ENCODE data around the gene NDUFS7. TPM values are rescaled to one million over a fixed set of nuclear protein-coding genes. Genes with fewer than 3 reads are reported as not detected.
"Not testable (repeated sequence)": the region's sequence is repeated elsewhere in the genome, so short reads cannot be mapped to it uniquely, and the experiment has no call there.

NDUFS7 gene
- total RNA-seq, 1 experiment from 2014 or later = 83.4 TPM

DNA sequence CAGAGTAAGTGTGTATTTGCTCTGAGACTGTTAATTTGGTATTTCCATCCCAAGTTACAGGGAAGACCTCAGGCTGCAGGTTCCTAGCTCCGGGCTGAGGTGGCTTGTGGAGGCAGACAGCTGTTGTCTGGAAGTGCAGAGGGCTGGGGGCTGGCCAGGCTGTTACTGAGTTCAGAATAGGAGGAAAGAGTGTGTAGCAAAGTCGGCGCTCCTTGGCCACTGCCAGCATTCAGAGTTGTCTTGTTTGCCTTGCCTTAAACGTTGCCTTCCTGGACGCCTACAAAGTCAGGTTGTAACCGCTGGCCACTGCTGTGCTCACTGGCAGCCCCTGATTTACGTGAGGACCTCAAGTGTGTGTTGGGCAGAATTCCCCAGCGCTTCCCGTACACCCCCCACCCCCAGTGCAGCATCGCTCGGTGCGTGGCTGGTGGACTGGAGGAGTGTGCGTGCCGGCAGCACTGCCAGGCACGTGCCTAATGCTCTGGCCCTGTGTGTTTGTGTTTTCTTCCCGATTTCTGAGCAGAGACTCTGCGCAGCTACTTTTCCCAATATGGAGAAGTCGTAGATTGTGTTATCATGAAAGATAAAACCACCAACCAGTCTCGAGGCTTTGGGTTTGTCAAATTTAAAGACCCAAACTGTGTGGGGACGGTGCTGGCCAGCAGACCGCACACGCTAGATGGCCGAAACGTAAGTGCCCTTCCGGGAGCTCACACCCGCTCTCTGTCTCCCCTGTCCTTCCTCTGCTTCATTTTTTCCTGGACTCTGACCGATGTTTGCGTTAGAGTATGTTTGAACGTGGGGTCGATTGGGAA is 34.2 kb downstream of the NDUFS7 start:
- no peaks in the 10 kb centered on the region for H3K9me3 ChIP-seq (replicated peaks)
- no peaks in the 10 kb centered on the region for H3K27me3 ChIP-seq (replicated peaks)
- no peak overlapping the region for H3K27ac ChIP-seq
- peaks cover 86% of the 10 kb centered on the region for H3K36me3 ChIP-seq
- H3K4me3 ChIP-seq = no peak overlapping the region
- DNase-seq (ENCODE audit: low read depth in 1 of 2, low spot score in 2 of 2) = no peak
- no peaks in the 10 kb centered on the region for H3K4me1 ChIP-seq (replicated peaks)

DNA sequence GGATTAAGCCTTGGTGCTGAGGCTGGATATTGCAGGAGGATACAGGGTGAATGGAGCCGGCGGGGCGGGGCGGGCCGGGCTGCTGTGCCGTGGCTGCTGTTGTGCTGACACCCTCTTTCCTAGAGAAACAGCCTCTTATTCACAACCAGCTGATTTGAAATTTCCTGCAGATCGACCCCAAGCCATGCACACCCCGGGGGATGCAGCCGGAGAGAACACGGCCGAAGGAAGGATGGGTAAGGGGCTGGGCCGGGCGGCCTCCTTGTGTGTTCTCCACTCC is 34.7 kb downstream of the NDUFS7 start:
- Histone ChIP-seq H3K36me3 (peaks cover 86% of the 10 kb centered on the region), H3K4me3 (no peak overlapping the region), H3K27me3 (replicated peaks) (no peaks in the 10 kb centered on the region), H3K4me1 (replicated peaks) (no peaks in the 10 kb centered on the region), H3K27ac (no peak overlapping the region), H3K9me3 (replicated peaks) (no peaks in the 10 kb centered on the region; the same call in 1 of the 2 replicates)
- DNase-seq (ENCODE audit: low read depth in 1 of 2, low spot score in 2 of 2) = no peak

DNA sequence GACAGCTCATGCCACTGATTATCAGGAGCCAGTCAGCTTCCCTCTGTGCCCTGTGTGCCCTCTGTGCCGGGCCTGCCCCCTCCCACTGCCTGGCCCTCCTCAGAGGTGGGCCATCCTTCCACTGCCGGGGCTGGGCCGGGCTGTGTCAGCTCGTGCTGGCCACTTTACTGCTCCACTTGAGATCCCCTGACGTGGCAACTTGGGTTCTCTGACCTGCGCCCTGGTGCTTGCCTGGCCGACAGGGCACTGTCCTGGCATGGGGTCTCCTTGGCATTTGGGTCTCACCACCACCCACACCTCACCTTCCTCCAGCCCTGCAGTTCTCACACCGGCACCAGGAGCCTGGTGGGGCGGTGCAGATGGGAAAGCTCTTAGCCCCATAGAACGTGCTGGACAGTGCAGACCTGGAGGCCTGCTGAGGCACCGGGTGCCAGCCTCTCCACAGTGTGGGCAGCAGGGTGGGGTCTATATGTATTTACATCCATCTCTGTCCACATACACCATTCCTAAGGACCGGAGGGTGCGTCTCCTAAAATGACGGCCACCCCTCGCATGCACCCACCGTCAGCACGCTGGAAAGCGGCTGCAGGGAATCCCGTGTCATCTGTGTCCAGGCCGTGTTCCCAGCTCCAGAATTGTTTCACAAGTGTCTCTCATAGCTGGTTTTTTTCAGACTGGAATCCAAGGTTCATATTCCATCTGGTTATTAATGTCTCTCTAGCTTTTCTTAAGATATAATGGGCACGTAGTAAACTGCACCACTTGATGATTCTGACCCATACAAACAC is 35.4 kb downstream of the NDUFS7 start:
- Histone ChIP-seq H3K36me3 (peaks cover 84% of the 10 kb centered on the region), H3K27me3 (replicated peaks) (no peaks in the 10 kb centered on the region), H3K27ac (no peak overlapping the region), H3K9me3 (replicated peaks) (no peaks in the 10 kb centered on the region; the same call in 1 of the 2 replicates), H3K4me1 (replicated peaks) (no peaks in the 10 kb centered on the region), H3K4me3 (no peak overlapping the region)
- DNase-seq (ENCODE audit: low read depth in 1 of 2, low spot score in 2 of 2) = no peak

DNA sequence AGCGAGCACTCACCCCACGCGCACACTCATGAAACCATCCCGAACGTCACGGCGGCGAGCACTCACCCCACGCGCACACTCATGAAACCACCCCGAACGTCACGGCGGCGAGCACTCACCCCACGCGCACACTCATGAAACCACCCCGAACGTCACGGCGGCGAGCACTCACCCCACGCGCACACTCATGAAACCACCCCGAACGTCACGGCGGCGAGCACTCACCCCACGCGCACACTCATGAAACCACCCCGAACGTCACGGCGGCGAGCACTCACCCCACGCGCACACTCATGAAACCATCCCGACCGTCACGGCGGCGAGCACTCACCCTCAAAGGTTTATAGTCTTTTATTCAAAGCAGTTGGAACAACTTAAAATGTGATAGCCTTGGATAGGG is 36.4 kb downstream of the NDUFS7 start:
- not testable (repeated sequence) for H3K27ac ChIP-seq; H3K4me3 ChIP-seq; H3K27me3 ChIP-seq (replicated peaks); DNase-seq (ENCODE audit: low read depth in 1 of 2, low spot score in 2 of 2); H3K9me3 ChIP-seq (replicated peaks); H3K4me1 ChIP-seq (replicated peaks)
- H3K36me3 ChIP-seq = peaks cover 85% of the 10 kb centered on the region

DNA sequence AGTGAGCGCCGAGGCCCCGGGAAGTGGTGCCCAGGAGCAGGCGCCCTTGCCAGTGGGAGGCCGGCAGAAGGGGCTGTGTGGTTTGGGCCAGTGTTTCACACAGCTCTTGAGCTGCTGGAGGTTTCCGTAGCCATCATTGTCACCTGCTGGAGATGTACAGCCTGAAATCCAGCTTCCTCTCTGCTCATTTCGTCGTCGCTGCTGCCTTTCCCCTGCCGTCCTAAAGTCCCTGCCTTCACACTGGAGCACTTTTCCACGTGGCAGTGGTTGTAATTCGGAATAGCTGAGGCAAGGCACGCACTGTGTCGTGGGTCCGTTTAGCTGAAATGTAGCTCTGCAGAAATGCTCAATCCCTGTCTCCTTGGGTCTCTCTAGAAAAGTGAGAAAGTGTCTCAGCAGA is 36.9 kb downstream of the NDUFS7 start:
- peaks cover 88% of the 10 kb centered on the region for H3K36me3 ChIP-seq

DNA sequence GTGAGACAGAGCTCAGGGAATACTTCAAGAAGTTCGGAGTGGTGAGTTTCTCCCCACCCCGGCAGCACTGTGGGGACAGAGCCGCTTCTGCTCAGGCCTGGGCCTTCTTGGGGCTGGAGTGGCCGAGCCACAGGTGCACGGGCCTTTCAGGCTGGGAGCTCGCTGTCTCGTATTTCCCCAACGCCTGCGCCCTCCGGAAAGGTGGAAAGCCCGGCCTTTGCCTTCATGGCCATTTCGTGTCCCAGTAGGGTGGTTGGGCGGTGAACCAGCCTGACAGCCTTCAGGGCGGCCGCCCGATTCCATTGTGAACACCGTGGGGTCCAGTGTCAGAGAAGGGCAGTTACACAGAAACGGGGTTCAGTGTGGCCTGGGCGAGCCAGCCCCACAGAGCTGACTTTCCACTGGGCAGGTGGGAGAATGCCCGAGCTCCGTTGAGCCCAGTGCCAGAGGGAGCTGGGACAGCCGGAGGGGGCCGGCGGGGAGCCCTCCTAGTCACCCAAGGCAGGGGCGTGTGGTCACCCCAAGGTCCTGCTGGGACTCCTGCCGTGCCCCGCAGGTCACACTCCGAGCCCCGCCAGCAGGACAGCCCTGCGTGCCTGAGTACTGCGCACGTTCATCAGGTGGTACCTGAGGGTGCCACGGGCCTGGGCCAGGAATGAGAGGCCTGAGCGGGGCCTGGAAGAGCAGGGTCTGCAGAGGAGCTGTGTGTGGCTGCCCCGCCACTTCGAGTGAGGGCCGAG is 37.7 kb downstream of the NDUFS7 start:
- no peak overlapping the region for H3K27ac ChIP-seq
- H3K27me3 ChIP-seq (replicated peaks) = no peaks in the 10 kb centered on the region
- H3K4me3 ChIP-seq = no peak overlapping the region
- no peaks in the 10 kb centered on the region for H3K4me1 ChIP-seq (replicated peaks)
- no peaks in the 10 kb centered on the region; the same call in 1 of the 2 replicates for H3K9me3 ChIP-seq (replicated peaks)
- H3K36me3 ChIP-seq = peaks cover 88% of the 10 kb centered on the region
- no peak for DNase-seq (ENCODE audit: low read depth in 1 of 2, low spot score in 2 of 2)

More for the DNA sequence above, 36.9 kb downstream of the NDUFS7 start:
- Histone ChIP-seq H3K4me3 (no peak overlapping the region), H3K9me3 (replicated peaks) (no peaks in the 10 kb centered on the region; the same call in 1 of the 2 replicates), H3K4me1 (replicated peaks) (no peaks in the 10 kb centered on the region), H3K27ac (no peak overlapping the region), H3K27me3 (replicated peaks) (no peaks in the 10 kb centered on the region)
- DNase-seq (ENCODE audit: low read depth in 1 of 2, low spot score in 2 of 2) = no peak

DNA sequence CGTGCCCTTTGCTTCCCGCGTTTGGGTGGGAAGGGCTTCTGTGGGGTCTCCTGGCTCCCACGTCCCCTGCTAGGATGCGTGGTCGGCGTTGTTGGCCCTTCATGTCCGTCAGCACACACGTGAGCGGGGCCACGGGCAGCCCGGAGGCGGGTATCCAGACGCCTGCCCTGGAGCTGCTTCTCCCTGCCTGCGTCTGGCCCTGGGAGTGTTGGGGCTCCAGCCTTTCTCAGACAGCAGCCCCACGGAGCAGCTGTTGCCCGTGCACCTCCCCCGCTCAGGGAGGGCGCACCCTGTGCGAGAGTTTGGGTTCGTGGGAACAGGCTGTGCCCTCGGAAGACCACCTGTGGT is 38.2 kb downstream of the NDUFS7 start:
- peaks cover 88% of the 10 kb centered on the region for H3K36me3 ChIP-seq
- no peak overlapping the region for H3K4me3 ChIP-seq
- H3K9me3 ChIP-seq (replicated peaks) = no peaks in the 10 kb centered on the region; the same call in 1 of the 2 replicates

DNA sequence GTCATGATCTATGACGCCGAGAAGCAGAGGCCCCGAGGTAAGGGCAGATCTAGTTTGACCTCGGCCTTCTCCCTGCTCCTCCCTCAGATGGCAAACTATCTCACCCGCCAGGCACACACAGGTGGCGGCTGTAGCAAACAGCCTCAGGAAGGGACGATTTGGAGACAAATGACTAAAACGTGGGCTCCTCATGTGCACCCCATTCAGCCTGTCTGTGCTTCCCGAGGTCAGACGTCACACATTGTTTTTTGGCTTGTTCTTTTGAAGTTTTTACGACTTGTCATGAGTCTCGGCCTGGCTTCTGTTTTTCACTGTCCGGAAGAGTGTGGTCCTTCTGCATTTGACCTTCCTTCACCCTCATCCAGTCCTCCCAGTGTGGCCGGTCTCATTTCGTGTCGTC is 38.7 kb downstream of the NDUFS7 start:
- H3K36me3 ChIP-seq = peaks cover 88% of the 10 kb centered on the region

More for the DNA sequence above, 38.2 kb downstream of the NDUFS7 start:
- Histone ChIP-seq H3K4me1 (replicated peaks) (no peaks in the 10 kb centered on the region), H3K27me3 (replicated peaks) (no peaks in the 10 kb centered on the region), H3K27ac (no peak overlapping the region)
- DNase-seq (ENCODE audit: low read depth in 1 of 2, low spot score in 2 of 2) = no peak

DNA sequence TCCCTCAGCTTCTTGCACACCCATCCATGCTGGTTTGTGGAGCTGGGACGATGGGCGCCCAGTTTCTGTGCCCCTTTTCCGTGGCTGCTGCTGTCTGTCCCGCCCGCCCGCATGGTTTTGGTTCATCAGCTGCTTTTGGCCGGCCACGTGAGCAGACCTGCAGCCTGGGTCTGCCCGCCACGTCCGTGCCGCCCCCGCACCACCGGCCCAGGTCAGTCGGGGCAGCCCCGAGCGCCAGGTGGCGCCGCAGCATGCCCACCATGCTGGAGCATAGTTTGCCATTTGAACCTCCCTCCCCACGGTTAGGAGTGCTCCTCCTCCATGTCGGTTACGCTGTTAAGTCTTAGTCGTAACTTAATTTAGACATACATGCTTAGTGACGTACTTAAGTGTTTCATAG is 39.2 kb downstream of the NDUFS7 start:
- H3K4me3 ChIP-seq = no peak overlapping the region
- H3K27me3 ChIP-seq (replicated peaks) = no peaks in the 10 kb centered on the region
- H3K36me3 ChIP-seq = peaks cover 86% of the 10 kb centered on the region
- no peaks in the 10 kb centered on the region; the same call in 1 of the 2 replicates for H3K9me3 ChIP-seq (replicated peaks)
- no peaks in the 10 kb centered on the region for H3K4me1 ChIP-seq (replicated peaks)
- H3K27ac ChIP-seq = no peak overlapping the region
- no peak for DNase-seq (ENCODE audit: low read depth in 1 of 2, low spot score in 2 of 2)

More for the DNA sequence above, 38.7 kb downstream of the NDUFS7 start:
- Histone ChIP-seq H3K4me3 (no peak overlapping the region), H3K27me3 (replicated peaks) (no peaks in the 10 kb centered on the region), H3K9me3 (replicated peaks) (no peaks in the 10 kb centered on the region; the same call in 1 of the 2 replicates), H3K4me1 (replicated peaks) (no peaks in the 10 kb centered on the region), H3K27ac (no peak overlapping the region)
- DNase-seq (ENCODE audit: low read depth in 1 of 2, low spot score in 2 of 2) = no peak

DNA sequence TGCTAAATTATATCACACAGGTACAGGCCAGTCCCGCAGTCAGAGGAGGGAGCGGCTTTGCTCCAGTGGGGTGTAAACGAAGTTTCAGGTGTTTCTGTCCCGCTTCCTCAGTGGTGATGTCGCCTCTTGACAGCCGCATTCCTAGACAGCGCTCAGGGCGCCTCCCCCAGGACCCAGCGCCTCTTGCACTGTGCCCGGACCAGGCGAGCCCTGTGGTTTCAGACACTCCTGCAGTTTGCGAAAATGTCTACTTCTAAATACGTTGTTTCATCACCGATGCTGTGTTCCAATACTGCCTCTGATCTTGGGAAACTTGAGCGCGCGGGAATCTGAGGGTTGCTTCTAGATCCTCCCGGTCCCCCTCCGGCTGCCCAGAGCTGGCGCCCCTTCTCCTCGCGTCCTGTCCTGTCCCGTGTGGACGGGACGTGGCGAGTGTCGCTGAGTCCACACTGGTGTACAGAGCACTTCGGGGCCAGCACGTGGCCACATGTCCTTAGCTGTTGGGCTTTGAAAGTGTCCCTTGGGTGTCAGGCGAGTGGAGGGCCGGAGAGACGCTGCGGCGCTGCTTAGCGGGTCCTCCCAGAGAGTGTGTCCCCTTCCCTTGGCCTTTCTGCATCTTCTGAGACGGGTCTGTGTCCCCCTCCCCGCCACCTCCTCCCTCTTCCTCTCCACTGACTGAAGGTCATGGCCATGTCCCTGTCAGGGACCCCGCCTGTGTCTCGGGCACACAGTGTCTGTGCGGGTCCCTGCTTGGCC is 39.9 kb downstream of the NDUFS7 start:
- Histone ChIP-seq H3K9me3 (replicated peaks) (no peaks in the 10 kb centered on the region; the same call in 1 of the 2 replicates), H3K4me3 (no peak overlapping the region), H3K36me3 (peaks cover 85% of the 10 kb centered on the region), H3K4me1 (replicated peaks) (no peaks in the 10 kb centered on the region), H3K27ac (no peak overlapping the region), H3K27me3 (replicated peaks) (no peaks in the 10 kb centered on the region)
- no peak for DNase-seq (ENCODE audit: low read depth in 1 of 2, low spot score in 2 of 2)

DNA sequence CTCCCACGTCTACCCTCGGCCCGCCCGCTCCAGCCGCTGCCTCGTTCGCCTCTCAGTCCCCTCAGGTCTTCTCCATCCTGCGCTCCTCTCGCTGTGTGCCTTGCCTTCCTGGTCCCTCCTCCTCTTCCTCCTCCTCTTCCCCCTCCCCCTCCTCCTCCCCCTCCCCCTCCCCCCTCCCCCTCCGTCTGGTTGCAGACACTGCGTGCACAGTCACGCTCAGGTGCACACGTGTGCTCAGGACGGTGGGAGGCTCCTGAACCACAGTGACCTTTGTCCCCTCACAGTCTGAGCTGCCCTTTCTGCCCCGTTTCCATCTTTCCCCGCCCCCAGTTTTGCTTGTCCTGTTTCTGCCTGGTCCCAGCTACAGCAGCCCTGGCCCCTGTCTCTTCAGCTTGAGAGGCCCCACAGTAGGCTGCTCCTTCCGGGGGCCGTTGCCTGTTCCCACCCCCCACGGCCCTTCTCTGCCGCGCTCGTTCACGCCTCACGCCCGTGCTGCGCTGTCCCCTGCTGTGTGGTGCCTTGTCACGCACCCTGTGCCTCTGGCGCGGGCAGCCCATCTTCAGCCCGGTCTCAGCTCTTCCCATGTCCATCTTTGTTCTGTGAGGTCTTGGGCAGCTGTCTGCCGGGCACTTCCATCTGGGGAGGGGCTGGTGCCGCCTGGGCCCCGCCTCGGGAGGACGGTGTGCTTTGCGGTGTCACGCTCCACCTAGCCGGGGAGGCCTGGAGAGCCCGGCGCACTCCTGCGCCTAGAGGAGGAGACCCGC is 40.7 kb downstream of the NDUFS7 start:
- H3K4me1 ChIP-seq (replicated peaks) = no peaks in the 10 kb centered on the region
- no peak overlapping the region for H3K4me3 ChIP-seq
- H3K27me3 ChIP-seq (replicated peaks) = no peaks in the 10 kb centered on the region
- no peak for DNase-seq (ENCODE audit: low read depth in 1 of 2, low spot score in 2 of 2)
- H3K9me3 ChIP-seq (replicated peaks) = no peaks in the 10 kb centered on the region; the same call in 1 of the 2 replicates
- peaks cover 85% of the 10 kb centered on the region for H3K36me3 ChIP-seq
- no peak overlapping the region for H3K27ac ChIP-seq

DNA sequence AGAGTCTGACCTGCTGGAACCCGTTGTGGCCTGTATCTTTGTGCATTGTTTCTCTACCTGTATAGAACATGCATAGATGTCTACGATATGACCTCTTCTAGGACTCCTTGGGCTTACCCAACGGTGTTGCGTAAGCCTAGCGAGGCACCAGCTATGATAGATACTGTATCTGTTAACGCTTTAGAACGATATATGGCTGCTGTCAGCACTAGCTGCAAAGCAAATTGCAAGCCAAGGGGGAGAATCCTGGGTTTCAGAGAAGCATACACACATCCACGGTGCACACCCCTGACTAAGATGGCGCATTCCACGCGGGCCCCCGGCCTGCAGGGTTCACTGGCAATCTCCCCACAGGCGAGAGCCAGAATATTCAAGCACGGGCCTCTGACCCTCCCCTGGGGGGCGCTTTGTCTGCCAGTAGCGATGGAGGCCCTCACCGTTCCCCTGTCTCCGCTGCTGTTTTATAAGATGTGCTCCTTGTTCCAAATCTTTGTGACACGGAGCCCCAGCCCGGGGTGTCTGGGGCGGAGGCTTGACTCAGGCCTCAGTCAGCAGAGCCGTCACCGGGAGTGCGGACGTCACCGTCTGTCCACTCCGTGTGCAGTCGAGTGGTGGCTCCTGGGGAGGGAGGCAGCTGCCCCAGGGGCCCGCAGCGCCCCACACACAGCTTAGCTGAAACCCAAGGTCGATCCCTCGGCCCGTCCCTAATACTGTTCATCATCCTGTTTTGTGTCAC is 41.6 kb downstream of the NDUFS7 start:
- peaks cover 92% of the 10 kb centered on the region for H3K36me3 ChIP-seq

More for the DNA sequence above, 41.6 kb downstream of the NDUFS7 start:
- no peaks in the 10 kb centered on the region for H3K27me3 ChIP-seq (replicated peaks)
- H3K4me3 ChIP-seq = no peak overlapping the region
- DNase-seq (ENCODE audit: low read depth in 1 of 2, low spot score in 2 of 2) = no peak
- no peaks in the 10 kb centered on the region; the same call in 1 of the 2 replicates for H3K9me3 ChIP-seq (replicated peaks)
- H3K27ac ChIP-seq = no peak overlapping the region
- H3K4me1 ChIP-seq (replicated peaks) = no peaks in the 10 kb centered on the region
